SJCRH30 (cell line): ENCODE measurements around the gene NBEA. TPM values are rescaled to one million over a fixed set of nuclear protein-coding genes. Genes with fewer than 3 reads are reported as not detected.
"Not testable (repeated sequence)": the region's sequence is repeated elsewhere in the genome, so short reads cannot be mapped to it uniquely, and the experiment has no call there.

Experiments used
- DNase-seq, 2 experiments: peaks; one replicate each; pipeline ENCODE4 v3.0.0-alpha.2; 2015 to 2020
- H3K27ac ChIP-seq: fragments of 250-450 bp; sonication (Bioruptor Pico); 2 replicates; pipeline ENCODE4 v1.5.1; 2020; ENCODE audit warnings: mild to moderate bottlenecking, moderate library complexity
- H3K27me3 ChIP-seq: fragments of 250-450 bp; sonication (Bioruptor Pico); 2 replicates; pipeline ENCODE4 v1.5.1; 2020; ENCODE audit warnings: mild to moderate bottlenecking, moderate library complexity
- H3K36me3 ChIP-seq: fragments of 250-450 bp; sonication (Bioruptor Pico); 2 replicates; pipeline ENCODE4 v1.5.1; 2020; ENCODE audit warnings: mild to moderate bottlenecking, moderate library complexity
- H3K4me1 ChIP-seq: fragments of 250-450 bp; sonication (Bioruptor Pico); 2 replicates; pipeline ENCODE4 v1.5.1; 2020; ENCODE audit warnings: mild to moderate bottlenecking, moderate library complexity
- H3K4me3 ChIP-seq: fragments of 250-450 bp; sonication (Bioruptor Pico); 2 replicates; pipeline ENCODE4 v1.5.1; 2020; ENCODE audit warnings: mild to moderate bottlenecking, moderate library complexity
- H3K9me3 ChIP-seq: fragments of 250-450 bp; sonication (Bioruptor Pico); replicated peaks from 2 replicates; pipeline ENCODE4 v1.5.1; 2020; ENCODE audit warnings: mild to moderate bottlenecking, moderate library complexity
- total RNA-seq: library from RNA; depleted of rRNA; stranded (reverse); fragments of >200 nt; shearing (Covaris generic); gene quantifications from 2 replicates; pipeline ENCODE4 v1.2.3, GENCODE V29; 2014

Gene NBEA
- total RNA-seq, 1 experiment from 2014 or later, result 5.3 TPM

DNA sequence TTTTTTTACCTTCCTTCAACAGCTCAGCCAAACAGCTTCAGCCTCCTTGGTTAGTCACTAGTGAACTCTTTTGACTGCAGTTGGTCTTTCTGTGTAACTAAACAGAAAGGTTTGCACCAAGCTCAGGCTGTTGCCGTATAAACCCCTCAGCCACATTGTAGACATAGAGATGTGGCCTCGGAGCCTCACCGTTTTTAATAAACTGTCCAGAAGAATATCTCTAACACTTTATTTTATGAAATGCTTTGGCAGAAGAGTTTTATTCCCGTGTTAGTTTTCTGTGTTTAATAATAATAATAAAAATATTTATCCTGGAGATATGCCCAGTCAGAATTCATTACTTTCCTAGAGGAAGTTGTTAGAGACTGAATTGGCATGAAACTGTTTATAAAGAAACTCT, 706.1 kb downstream of the NBEA start:
- H3K27ac ChIP-seq, result no peak overlapping the region
- no peak for DNase-seq
- no peaks in the 10 kb centered on the region for H3K9me3 ChIP-seq

DNA sequence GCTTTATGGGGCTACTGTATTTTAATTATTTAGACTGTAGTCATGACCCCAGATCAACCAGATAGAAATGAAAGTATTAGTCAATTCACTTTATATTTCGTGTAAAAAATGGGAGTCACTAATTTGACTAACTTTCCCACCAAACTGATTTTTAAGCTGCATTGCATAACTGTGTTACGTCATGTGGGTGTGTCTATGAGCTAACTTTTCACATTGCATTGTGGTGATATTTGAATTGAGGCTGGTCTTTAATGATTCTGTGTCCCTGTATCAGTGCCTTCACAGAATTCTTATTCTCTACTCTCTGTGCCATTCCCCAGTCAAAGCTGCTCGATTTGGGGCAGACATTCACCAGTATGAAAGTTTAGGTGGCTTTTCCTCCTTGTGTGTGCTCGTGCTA, 707.1 kb downstream of the NBEA start:
- H3K27me3 ChIP-seq, result no peaks in the 10 kb centered on the region
- H3K27ac ChIP-seq, result no peak overlapping the region
- no peak for DNase-seq
- no peak overlapping the region for H3K4me3 ChIP-seq
- no peaks in the 10 kb centered on the region for H3K9me3 ChIP-seq
- no peaks in the 10 kb centered on the region for H3K36me3 ChIP-seq
- no peaks in the 10 kb centered on the region for H3K4me1 ChIP-seq

More for the DNA sequence above, 706.1 kb downstream of the NBEA start:
- Histone ChIP-seq H3K4me3 (no peak overlapping the region), H3K4me1 (no peaks in the 10 kb centered on the region), H3K27me3 (no peaks in the 10 kb centered on the region), H3K36me3 (no peaks in the 10 kb centered on the region)

DNA sequence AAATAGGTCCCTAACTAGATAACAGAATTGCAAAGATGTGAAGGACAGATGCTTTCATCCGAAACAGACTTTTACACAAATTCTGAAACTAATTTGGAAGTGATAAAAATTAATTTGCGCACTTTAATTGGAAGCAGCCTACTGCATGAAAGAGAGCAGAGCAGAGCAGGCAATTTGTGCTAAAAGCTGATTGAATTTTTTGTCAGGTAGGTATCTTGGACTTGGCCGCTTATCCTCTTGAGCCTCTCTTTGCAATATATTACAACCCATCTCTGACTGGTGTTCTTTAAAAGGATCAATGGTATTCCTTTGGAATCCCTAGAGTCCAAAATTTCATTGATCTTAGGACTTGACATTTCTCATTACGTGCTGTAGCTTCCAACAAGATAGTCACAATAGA, 717.7 kb downstream of the NBEA start:
- no peaks in the 10 kb centered on the region for H3K9me3 ChIP-seq
- no peak overlapping the region for H3K4me3 ChIP-seq
- H3K27ac ChIP-seq, result no peak overlapping the region
- no peaks in the 10 kb centered on the region for H3K36me3 ChIP-seq
- no peaks in the 10 kb centered on the region for H3K27me3 ChIP-seq
- no peak for DNase-seq
- no peaks in the 10 kb centered on the region for H3K4me1 ChIP-seq

DNA sequence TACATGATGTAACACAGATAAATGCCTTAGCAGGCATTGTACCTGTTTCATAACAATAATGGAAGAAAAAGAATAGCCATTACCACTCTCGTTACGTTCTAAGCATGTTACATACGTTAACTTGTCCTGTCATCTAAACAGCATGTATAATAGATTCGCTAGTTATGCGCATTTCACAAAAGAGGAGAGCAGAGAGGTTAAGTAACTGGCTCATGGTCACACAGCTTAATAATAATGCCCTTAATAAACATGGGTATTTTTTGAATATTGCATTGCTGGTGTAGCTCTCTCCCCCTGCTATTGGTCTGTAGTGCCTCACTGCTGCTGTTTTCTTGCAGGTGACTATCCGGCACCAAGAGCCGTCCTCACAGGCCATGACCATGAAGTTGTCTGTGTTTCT, 722.7 kb downstream of the NBEA start:
- no peak overlapping the region for H3K27ac ChIP-seq
- DNase-seq, result no peak
- no peaks in the 10 kb centered on the region for H3K9me3 ChIP-seq
- no peak overlapping the region for H3K4me3 ChIP-seq
- no peaks in the 10 kb centered on the region for H3K36me3 ChIP-seq
- no peaks in the 10 kb centered on the region for H3K4me1 ChIP-seq
- no peaks in the 10 kb centered on the region for H3K27me3 ChIP-seq

DNA sequence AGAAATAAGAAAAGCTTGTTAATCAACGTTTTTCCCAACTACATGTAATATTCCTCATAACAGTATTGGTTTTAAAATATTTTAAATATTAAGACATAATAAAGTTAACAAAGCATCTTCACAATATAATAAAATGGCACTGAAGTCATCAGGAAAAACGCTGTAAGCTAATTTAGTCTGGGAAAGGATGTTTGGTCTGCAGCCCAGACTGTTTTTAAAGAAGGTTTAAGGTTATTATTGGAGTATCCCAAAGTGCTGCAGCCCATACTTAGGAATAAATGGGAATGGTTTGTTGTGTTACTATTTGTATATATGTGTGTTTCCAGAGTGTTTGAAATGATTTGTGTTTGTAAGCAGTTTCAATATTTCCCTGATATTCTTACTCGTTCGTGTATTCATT, 727.3 kb downstream of the NBEA start:
- no peaks in the 10 kb centered on the region for H3K4me1 ChIP-seq
- no peaks in the 10 kb centered on the region for H3K36me3 ChIP-seq
- H3K27ac ChIP-seq, result no peak overlapping the region
- H3K4me3 ChIP-seq, result no peak overlapping the region
- no peaks in the 10 kb centered on the region for H3K9me3 ChIP-seq
- H3K27me3 ChIP-seq, result no peaks in the 10 kb centered on the region
- DNase-seq, result no peak

DNA sequence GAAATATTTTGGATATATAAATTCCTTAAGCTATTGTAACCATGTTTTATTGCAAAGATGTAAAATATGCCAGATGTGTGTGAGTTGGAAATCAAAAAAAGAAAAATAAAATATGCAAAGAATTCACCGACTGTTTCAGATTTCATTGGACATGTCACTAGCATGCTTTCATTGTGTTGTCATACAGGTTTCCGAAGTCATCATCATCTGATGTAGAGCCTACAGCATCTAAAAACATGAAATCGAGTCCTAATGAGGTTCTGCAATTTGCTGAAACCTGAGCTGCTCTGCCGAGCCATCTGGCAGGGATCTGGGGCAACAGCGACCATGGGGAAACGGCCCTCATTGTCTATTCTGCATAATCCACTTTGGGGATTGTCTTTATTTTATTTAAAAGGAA, 730.5 kb downstream of the NBEA start:
- DNase-seq, result no peak
- H3K4me3 ChIP-seq, result no peak overlapping the region
- no peaks in the 10 kb centered on the region for H3K36me3 ChIP-seq
- no peaks in the 10 kb centered on the region for H3K4me1 ChIP-seq
- H3K27ac ChIP-seq, result no peak overlapping the region
- H3K9me3 ChIP-seq, result no peaks in the 10 kb centered on the region
- H3K27me3 ChIP-seq, result no peaks in the 10 kb centered on the region

DNA sequence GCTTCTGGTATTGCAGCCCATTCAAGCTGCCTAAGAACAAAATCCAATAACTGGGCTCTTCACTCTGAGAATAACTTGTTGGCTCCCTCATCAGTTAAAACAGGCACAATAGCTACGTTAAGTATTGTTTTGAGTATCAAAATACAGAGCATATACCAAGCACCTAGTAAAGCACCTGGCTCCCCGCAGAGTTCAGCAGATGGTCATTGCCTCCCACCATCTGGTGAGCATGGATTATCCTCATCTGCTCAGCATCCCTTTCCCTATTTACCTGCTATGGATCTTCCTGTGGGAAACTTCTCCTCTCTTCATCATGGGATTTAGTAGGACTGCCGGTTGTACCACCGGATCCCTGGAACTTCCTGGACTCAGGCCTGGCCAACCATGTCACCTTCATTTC, 733.6 kb downstream of the NBEA start:
- no peaks in the 10 kb centered on the region for H3K27me3 ChIP-seq
- no peak overlapping the region for H3K27ac ChIP-seq
- no peaks in the 10 kb centered on the region for H3K9me3 ChIP-seq
- H3K36me3 ChIP-seq, result no peaks in the 10 kb centered on the region
- no peak overlapping the region for H3K4me3 ChIP-seq
- no peak for DNase-seq
- no peaks in the 10 kb centered on the region for H3K4me1 ChIP-seq

DNA sequence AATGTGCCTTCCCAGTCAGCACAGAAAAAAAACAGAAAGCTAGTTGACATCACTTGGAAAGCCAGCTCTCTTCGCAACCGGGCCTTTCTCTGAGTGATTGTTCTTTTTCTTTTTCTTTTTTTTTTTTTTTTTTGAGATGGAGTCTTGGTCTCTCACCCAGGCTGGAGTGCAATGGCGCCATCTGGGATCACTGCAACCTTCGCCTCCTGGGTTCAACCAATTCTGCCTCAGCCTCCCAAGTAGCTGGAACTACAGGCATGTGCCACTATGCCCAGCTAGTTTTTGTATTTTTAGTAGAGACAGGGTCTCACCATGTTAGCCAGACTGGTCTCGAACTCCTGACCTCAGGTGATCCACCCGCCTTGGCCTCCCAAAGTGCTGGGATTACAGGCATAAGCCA, 735.8 kb downstream of the NBEA start:
- not testable (repeated sequence) for H3K27me3 ChIP-seq, H3K9me3 ChIP-seq, H3K4me1 ChIP-seq, DNase-seq, H3K4me3 ChIP-seq, H3K27ac ChIP-seq, H3K36me3 ChIP-seq

DNA sequence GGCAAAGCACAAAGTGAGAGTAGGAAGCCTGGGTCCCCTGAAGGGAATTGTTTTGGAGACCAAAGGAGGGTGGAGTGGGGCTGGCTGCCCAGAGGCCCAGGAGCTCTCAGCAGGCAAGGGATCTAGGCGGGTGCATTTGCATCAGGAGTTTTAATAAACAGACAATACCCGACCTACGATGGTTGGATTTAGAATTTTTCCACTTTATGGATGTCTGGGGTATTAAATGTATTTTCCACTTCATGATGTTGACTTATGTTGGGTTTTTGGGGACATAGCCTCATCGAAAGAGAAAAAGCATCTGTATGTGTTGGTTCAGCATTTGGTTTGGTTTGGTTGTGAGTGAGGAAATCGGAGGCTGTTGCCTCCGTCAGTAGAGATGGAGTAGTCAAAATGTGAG, 739.6 kb downstream of the NBEA start:
- no peaks in the 10 kb centered on the region for H3K36me3 ChIP-seq
- DNase-seq, result no peak
- no peak overlapping the region for H3K4me3 ChIP-seq
- H3K27me3 ChIP-seq, result no peaks in the 10 kb centered on the region
- no peak overlapping the region for H3K27ac ChIP-seq
- H3K4me1 ChIP-seq, result no peaks in the 10 kb centered on the region
- H3K9me3 ChIP-seq, result no peaks in the 10 kb centered on the region

DNA sequence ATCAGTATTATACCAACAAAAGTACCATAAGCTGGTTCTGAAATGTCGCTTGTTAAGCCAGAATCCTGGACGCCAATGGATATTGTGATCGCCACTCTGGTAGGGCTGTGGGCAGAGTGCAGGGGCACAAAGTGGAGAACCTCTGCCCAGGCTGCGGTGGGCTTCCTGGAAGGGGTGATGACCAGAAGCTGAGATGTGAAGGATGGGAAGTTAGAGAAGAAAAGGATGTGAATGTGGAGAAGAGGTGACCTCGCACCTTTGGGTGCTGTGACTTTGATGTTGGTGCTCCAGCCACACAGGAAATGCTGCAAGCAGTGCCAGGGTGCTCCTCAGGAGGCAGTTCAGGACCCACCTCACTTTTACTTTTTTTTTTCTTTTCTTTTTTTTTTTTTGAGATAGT, 742.4 kb downstream of the NBEA start:
- H3K27me3 ChIP-seq, result no peaks in the 10 kb centered on the region
- H3K9me3 ChIP-seq, result no peaks in the 10 kb centered on the region
- H3K4me1 ChIP-seq, result no peaks in the 10 kb centered on the region
- DNase-seq, result no peak
- no peak overlapping the region for H3K27ac ChIP-seq
- H3K36me3 ChIP-seq, result no peaks in the 10 kb centered on the region
- H3K4me3 ChIP-seq, result no peak overlapping the region

DNA sequence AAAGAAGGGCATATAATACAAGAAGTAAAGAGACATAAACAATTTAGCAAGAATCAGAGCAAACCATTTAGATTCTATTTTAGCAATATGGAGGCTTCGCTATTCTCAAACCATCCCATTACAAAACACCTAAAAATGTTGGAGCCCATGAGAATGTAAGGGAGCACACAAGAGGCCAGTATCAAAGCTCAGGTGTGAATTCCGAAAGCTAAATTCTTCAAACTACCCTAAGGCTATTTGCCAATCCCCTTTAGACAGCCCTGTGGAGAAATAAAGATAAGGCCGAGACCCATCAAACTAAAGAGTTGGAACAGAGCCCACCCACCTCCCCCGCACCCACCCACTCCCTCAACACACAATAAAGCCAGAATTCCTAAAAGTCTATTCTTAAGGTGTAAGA, 745.3 kb downstream of the NBEA start:
- no peak for DNase-seq
- H3K4me3 ChIP-seq, result no peak overlapping the region
- H3K27me3 ChIP-seq, result no peaks in the 10 kb centered on the region
- no peaks in the 10 kb centered on the region for H3K36me3 ChIP-seq
- no peaks in the 10 kb centered on the region for H3K9me3 ChIP-seq
- H3K27ac ChIP-seq, result no peak overlapping the region
- H3K4me1 ChIP-seq, result no peaks in the 10 kb centered on the region

DNA sequence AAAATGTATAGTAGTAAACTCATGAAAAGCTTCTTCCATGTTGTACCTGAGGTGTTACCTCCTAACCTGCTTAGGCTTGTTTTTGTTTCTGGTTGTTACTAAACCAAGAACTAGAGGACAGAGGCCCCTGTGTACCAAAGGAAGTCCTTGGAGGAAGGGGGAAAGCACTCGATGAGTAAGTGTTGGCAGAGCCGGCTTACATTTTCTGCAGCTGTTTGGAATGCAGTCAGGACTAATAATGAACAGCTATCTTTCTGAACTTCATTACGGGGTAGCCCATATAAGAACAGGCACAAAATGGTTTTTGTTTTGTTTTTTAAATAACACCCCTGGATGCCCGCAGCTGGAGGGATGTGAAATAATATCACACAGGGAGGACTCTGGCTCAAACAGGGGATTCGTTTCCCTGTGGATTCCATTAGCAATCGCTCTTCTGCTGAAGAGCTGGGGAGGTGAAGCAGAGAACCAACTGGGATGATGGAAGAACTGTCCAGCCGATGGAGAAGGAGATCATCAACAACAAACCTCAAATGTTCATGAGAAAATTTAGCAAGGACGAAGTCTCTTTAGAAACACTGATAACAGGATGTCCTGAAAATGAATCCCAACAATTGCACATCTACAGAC, 748.6 kb downstream of the NBEA start:
- Histone ChIP-seq H3K4me1 (no peaks in the 10 kb centered on the region), H3K27ac (no peak overlapping the region), H3K9me3 (no peaks in the 10 kb centered on the region), H3K4me3 (no peak overlapping the region), H3K27me3 (no peaks in the 10 kb centered on the region), H3K36me3 (no peaks in the 10 kb centered on the region)
- peak in 1 of 2 experiments; percentile 63 for DNase-seq

DNA sequence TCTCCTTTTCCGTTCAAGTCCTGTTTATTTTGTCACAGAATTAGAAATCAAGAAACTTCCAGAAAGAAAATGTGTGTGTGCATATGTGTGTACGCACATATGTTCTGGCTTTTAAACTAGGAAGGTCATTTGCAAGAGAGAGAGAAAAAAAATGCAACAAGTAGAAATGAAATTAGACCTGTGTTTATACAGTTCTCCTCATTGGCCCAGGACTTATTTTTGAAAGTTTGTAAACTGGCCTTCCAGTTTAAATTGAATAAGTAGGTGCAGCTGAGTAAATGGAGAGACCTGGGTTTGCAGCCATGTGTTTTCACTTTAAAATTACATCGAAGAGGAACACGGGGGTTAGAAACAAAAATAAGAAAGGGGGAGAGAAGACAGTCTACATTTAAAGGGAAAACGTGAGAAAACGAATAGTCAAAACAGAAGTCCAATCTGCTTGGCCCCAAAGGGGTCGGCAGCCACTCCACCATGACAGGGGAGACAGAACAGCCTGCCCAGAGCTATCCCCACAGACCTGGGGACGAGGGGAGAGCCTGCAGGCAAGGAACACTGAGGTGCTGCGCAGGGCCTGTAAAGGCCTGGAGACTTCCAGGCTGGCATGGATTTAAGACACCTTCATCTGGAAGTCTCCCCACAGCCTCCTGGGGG, 751.2 kb downstream of the NBEA start:
- Histone ChIP-seq H3K27me3 (no peaks in the 10 kb centered on the region), H3K27ac (no peak overlapping the region), H3K36me3 (no peaks in the 10 kb centered on the region), H3K4me1 (peaks cover 4% of the 10 kb centered on the region), H3K4me3 (no peak overlapping the region), H3K9me3 (no peaks in the 10 kb centered on the region)
- DNase-seq, result no peak

DNA sequence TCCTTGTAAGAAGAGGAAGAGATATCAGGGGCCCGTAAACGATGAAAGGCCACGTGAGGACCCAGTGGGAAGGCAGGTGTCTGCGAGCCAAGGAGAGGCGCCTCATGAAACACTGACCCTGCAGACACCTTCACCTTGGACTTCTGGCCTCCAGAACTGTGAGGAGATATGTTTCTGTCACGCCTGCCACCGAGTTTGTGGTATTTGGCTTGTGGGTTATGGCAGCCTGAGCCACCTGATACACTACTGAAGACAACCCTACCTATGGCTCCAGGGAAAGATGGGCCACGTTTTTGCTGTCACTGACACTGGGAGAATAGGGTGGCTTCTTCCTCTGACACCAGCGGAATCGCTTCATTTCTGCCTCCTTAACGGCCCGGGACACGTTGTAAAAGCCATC, 752.0 kb downstream of the NBEA start:
- Histone ChIP-seq H3K4me1 (peaks cover 4% of the 10 kb centered on the region), H3K4me3 (no peak overlapping the region), H3K27ac (no peak overlapping the region), H3K36me3 (no peaks in the 10 kb centered on the region), H3K27me3 (no peaks in the 10 kb centered on the region), H3K9me3 (no peaks in the 10 kb centered on the region)
- DNase-seq, result no peak

DNA sequence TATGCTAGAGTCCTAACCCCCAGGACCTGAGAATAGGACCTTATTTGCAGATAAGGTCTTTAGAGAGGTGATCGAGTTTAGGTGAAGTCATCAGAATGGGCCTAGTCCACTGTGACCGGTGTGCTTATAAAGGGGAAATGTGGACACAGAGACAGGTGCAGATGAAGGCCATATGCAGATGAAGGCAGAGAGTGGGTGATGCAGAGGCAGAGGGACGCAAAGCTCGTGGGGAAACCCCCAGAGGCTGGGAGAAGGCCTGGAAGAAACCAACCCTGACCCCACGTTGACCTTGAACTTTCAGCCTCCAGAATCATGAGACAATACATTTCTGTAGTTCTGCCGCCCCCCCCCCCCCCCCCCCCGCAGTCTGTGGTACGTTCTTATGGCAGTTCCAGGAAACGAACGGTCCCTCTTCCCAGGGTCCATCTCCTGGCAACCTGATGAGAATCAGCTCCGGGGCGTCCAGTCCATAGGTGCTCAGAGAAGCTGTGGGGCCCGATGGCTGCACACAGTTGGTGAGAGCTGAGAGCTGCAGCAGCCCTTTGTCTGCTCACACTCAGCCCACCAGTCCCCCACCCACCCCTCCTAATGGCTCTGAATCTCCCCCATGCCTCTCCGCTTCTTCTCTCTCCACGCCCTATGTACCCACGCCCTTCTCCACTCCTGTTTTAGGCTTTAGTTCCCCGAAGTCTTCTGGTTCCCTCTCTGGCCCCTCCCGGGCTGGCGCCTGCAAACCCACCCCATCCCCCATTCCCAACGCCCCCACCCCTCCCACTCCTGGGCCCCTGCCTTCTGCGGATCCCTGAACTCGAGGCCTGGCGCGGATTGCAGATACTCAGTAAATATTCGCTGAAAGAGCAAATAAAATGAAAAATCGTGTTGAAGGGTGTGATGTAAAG, 752.7 kb downstream of the NBEA start:
- Histone ChIP-seq H3K4me3 (no peak overlapping the region), H3K36me3 (no peaks in the 10 kb centered on the region), H3K27me3 (no peaks in the 10 kb centered on the region), H3K4me1 (peaks cover 4% of the 10 kb centered on the region), H3K9me3 (no peaks in the 10 kb centered on the region), H3K27ac (no peak overlapping the region)
- DNase-seq, result no peak
